ENCODE data around the gene ADSS1. TPM values are rescaled to one million over a fixed set of nuclear protein-coding genes. Genes with fewer than 3 reads are reported as not detected.

Gene ADSS1
- total RNA-seq, 1 experiment from 2014 or later = 9.9 TPM

- ATAC-seq (peak; percentile 92), DNase-seq (ENCODE audit: low read depth, low spot score) (peak; percentile 51)
- TF ChIP-seq CTCF (IDR thresholded peaks at IDR 0.05 in 2 of 3, conservative IDR thresholded peaks at IDR 0.05 in 1 of 3; ENCODE audit: borderline replicate concordance in 1 of 3, insufficient read depth in 1 of 3, low read depth in 2 of 3, low read length in 2 of 3) (peak; percentile 68 to 74 (median 69)), ZNF274 (IDR thresholded peaks at IDR 0.05; ENCODE audit: low read depth, low read length) (no peak), POLR2A (IDR thresholded peaks at IDR 0.05; ENCODE audit: borderline replicate concordance, extremely low read depth, insufficient read depth, insufficient read length) (no peak), RAD21 (IDR thresholded peaks at IDR 0.05; ENCODE audit: low read depth) (peak; percentile 85), POLR2AphosphoS5 (IDR thresholded peaks at IDR 0.05; ENCODE audit: low read depth, low read length) (peak; percentile 41; the same call in 1 of the 2 replicates), EZH2phosphoT487 (IDR thresholded peaks at IDR 0.05; ENCODE audit: borderline replicate concordance) (no peak)
- peaks cover 3 to 9% of the 10 kb centered on the region in 2 experiments; a peak in 3 of 4 replicates for H3K4me1 ChIP-seq (ENCODE audit: control insufficient read depth in 1 of 2, insufficient read depth in 2 of 2, low read length in 2 of 2)
- no TSS peak for BruUV-seq (replicated peaks)
- peaks cover 0 to 11% of the 10 kb centered on the region in 2 experiments; a peak in 2 of 4 replicates for H3K9me3 ChIP-seq (ENCODE audit: control insufficient read depth in 1 of 2, insufficient read depth in 1 of 2, low read depth in 1 of 2, low read length in 2 of 2)
- POLR2A ChIA-PET = interaction anchor here (1.1 to 1.4 kb wide), 2 partner anchors 16 to 58 kb away, joined by 3 to 5 read pairs; partner anchors contain the start of gene SIVA1
- RAD21 ChIA-PET (ENCODE audit: low non-redundant PET in 1 of 2, low total read pairs in 2 of 2, uncharacterized antibody in 2 of 2, unreplicated experiment in 2 of 2) = interaction anchor here (0.6 to 1.2 kb wide), 6 partner anchors 16 to 114 kb away, joined by 3 to 5 read pairs (median 4); no protein-coding TSS in a partner anchor
- H4K20me1 ChIP-seq (ENCODE audit: insufficient read depth) = no peaks in the 10 kb centered on the region
- peak overlapping the region; percentile 53 for H3K4me2 ChIP-seq (ENCODE audit: low read length)
- no peak overlapping the region for H3K4me3 ChIP-seq (replicated peaks in 1 of 2; ENCODE audit: low read depth in 1 of 2, low read length in 2 of 2)
- H2AFZ ChIP-seq (ENCODE audit: low read depth, low read length, poor library complexity, severe bottlenecking) = no peak overlapping the region
- H3K36me3 ChIP-seq (ENCODE audit: control insufficient read depth in 1 of 2, insufficient read depth in 2 of 2, low read length in 2 of 2) = peaks cover 0 to 31% of the 10 kb centered on the region in 2 experiments; a peak in 3 of 4 replicates
- H3K79me2 ChIP-seq (ENCODE audit: insufficient read depth, low read length) = no peaks in the 10 kb centered on the region
- H3K9me2 ChIP-seq (ENCODE audit: insufficient read depth) = no peaks in the 10 kb centered on the region
- CTCF ChIA-PET = interaction anchor here (0.6 to 3.1 kb wide), 10 partner anchors 14 to 277 kb away, joined by 3 to 29 read pairs (median 4); partner anchors contain the start of gene SIVA1
- no peaks in the 10 kb centered on the region for H3K27me3 ChIP-seq (ENCODE audit: insufficient read depth, low read length)
- H3K9ac ChIP-seq (ENCODE audit: low read length) = no peak overlapping the region; the same call in 1 of the 2 replicates
- H3K27ac ChIP-seq (ENCODE audit: low read depth, low read length) = peak overlapping the region; percentile 44
- intact Hi-C loops (cut with micrococcal nuclease) = loop anchor here (1.0 to 2.0 kb wide), 2 partner anchors 58 to 276 kb away; no protein-coding TSS in a partner anchor
These were observed 44.7 kb downstream of the ADSS1 start for GRCh38 chr14:104768437-104769323.
